Neural cell (in vitro differentiated cells): ENCODE results near the gene VAV3. TPM values are rescaled to one million over a fixed set of nuclear protein-coding genes. Genes with fewer than 3 reads are reported as not detected.

Experiments used
- H2AFZ ChIP-seq: fragments of 200-600, 300-800 bp; sonication (generic), shearing (Covaris generic); 2 replicates; pipeline ENCODE4 v1.6.0; 2014; ENCODE audit warnings: low read depth, mild to moderate bottlenecking, antibody characterized with exemption, low read length, moderate library complexity
- H3F3A ChIP-seq: fragments of 200-600 bp; shearing (Covaris generic); 2 replicates; pipeline ENCODE4 v1.6.1; 2016; ENCODE audit warnings: mild to moderate bottlenecking, moderate library complexity, mixed read lengths, antibody characterized with exemption, low read length; ENCODE audit not compliant: insufficient read depth, poor library complexity, severe bottlenecking
- H3K27ac ChIP-seq: fragments of 200-600, 300-800 bp; sonication (generic), shearing (Covaris generic); 2 replicates; pipeline ENCODE4 v1.5.1; 2014; ENCODE audit warnings: mild to moderate bottlenecking, low read length, moderate library complexity
- H3K27me3 ChIP-seq: fragments of 300-800, 200-600 bp; sonication (generic), shearing (Covaris generic); 2 replicates; pipeline ENCODE4 v1.6.0; 2014; ENCODE audit warnings: mild to moderate bottlenecking, low read depth, low read length, moderate library complexity; ENCODE audit not compliant: insufficient read depth
- H3K36me3 ChIP-seq: fragments of 300-800, 200-600 bp; sonication (generic), shearing (Covaris generic); 2 replicates; pipeline ENCODE4 v1.5.1; 2014; ENCODE audit warnings: mild to moderate bottlenecking, antibody characterized with exemption, low read length, moderate library complexity; ENCODE audit not compliant: insufficient read depth
- H3K4me2 ChIP-seq: fragments of 300-800, 200-600 bp; sonication (generic), shearing (Covaris generic); 2 replicates; pipeline ENCODE4 v1.6.0; 2014; ENCODE audit warnings: mild to moderate bottlenecking, low read length
- H3K4me3 ChIP-seq: fragments of 300-800, 200-600 bp; sonication (generic), shearing (Covaris generic); 2 replicates; pipeline ENCODE4 v1.5.1; 2014; ENCODE audit warnings: mild to moderate bottlenecking, low read length, moderate library complexity
- H3K79me2 ChIP-seq: fragments of 200-600 bp; shearing (Covaris generic); replicated peaks from 2 replicates; pipeline ENCODE4 v1.6.0; 2014; ENCODE audit warnings: mild to moderate bottlenecking, low read length, moderate library complexity; ENCODE audit not compliant: insufficient read depth
- H3K9ac ChIP-seq: fragments of 300-800, 200-600 bp; sonication (generic), shearing (Covaris generic); 2 replicates; pipeline ENCODE4 v1.6.1; 2016; ENCODE audit warnings: mild to moderate bottlenecking, low read length, mixed read lengths
- H3K9me2 ChIP-seq: fragments of 200-600 bp; shearing (Covaris generic); 2 replicates; pipeline ENCODE4 v1.6.1; 2016; ENCODE audit warnings: mild to moderate bottlenecking, low read length, mixed read lengths; ENCODE audit not compliant: insufficient read depth
- H3K9me3 ChIP-seq: fragments of 200-600, 300-800 bp; sonication (generic), shearing (Covaris generic); 2 replicates; pipeline ENCODE4 v1.6.1; 2016; ENCODE audit warnings: mild to moderate bottlenecking, mixed run types, low read length, moderate library complexity, mixed read lengths
- H4K20me1 ChIP-seq: fragments of 200-600 bp; shearing (Covaris generic); 2 replicates; pipeline ENCODE4 v1.6.1; 2016; ENCODE audit warnings: mild to moderate bottlenecking, mixed run types; ENCODE audit not compliant: insufficient read depth
- EP300 ChIP-seq: fragments of 450-650 bp; conservative IDR thresholded peaks from 2 replicates; pipeline ENCODE4 v1.6.1; 2014; ENCODE audit warnings: antibody characterized with exemption, mild to moderate bottlenecking, moderate library complexity; ENCODE audit not compliant: poor library complexity, severe bottlenecking
- EZH2 ChIP-seq: fragments of 200-600, 300-800 bp; shearing (Covaris generic), sonication (generic); IDR thresholded peaks from 2 replicates; pipeline ENCODE4 v1.6.1; 2014; ENCODE audit warnings: antibody characterized with exemption, low read length, borderline replicate concordance, mild to moderate bottlenecking; ENCODE audit not compliant: insufficient read depth, poor library complexity, severe bottlenecking
- MXI1 ChIP-seq: fragments of 450-650 bp; conservative IDR thresholded peaks from 2 replicates; pipeline ENCODE4 v1.6.1; 2014; ENCODE audit warnings: antibody characterized with exemption, mild to moderate bottlenecking; ENCODE audit not compliant: poor library complexity, severe bottlenecking
- POLR2AphosphoS5 ChIP-seq: IDR thresholded peaks from 2 replicates; pipeline ENCODE4 v1.6.1; 2012
- RAD21 ChIP-seq: fragments of 450-650 bp; conservative IDR thresholded peaks from 2 replicates; pipeline ENCODE4 v1.6.1; 2014; ENCODE audit warnings: antibody characterized with exemption, mild to moderate bottlenecking, moderate library complexity
- SMC3 ChIP-seq: fragments of 450-650 bp; conservative IDR thresholded peaks from 2 replicates; pipeline ENCODE4 v1.6.1; 2014; ENCODE audit warnings: antibody characterized with exemption, mild to moderate bottlenecking, moderate library complexity; ENCODE audit not compliant: poor library complexity
- TAF1 ChIP-seq: IDR thresholded peaks from 2 replicates; pipeline ENCODE4 v1.6.1; 2012; ENCODE audit warnings: low read depth
- polyA plus RNA-seq: library from polyadenylated mRNA; depleted of rRNA; stranded (reverse); fragments of >200 nt; gene quantifications from 2 replicates; pipeline ENCODE4 v1.2.3, GENCODE V29; 2014
- TF ChIP-seq, protein P1 (sequence below): IDR thresholded peaks from 2 replicates; pipeline ENCODE4 v1.6.1; 2012; ENCODE audit warnings: borderline replicate concordance
- TF ChIP-seq, protein P2 (sequence below): fragments of 450-650 bp; IDR thresholded peaks from 2 replicates; pipeline ENCODE4 v1.5.1; 2014; ENCODE audit warnings: antibody characterized with exemption, mild to moderate bottlenecking, moderate library complexity; ENCODE audit not compliant: poor library complexity, severe bottlenecking

The VAV3 gene
- polyA plus RNA-seq, 1 donor from 2014 or later = 7.6 TPM

DNA sequence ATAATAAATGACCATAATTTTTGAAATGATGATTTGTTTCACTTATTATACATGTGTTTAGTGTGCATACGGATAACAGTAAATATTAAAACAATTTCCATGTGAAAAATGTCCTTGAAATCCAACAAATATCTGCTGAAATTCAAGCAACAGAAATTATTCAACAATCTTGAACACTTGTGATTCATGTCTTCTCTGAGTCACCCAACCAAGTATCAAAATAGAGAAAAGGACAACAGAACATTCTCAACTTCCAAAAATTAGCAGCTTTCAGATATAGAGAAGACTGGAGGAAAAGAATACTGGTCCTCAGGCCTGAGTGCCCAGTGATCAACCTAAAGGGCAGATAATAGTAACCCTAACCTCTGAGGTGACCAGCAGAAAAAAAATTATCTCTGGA, 90.8 kb downstream of the VAV3 start:
- Histone ChIP-seq H3K4me2 (no peak overlapping the region), H3K9me3 (no peaks in the 10 kb centered on the region), H3K9me2 (no peaks in the 10 kb centered on the region), H3F3A (no peaks in the 10 kb centered on the region), H3K4me3 (no peak overlapping the region), H3K9ac (no peak overlapping the region), H3K27me3 (no peaks in the 10 kb centered on the region), H4K20me1 (no peaks in the 10 kb centered on the region), H3K27ac (no peak overlapping the region), H3K79me2 (no peaks in the 10 kb centered on the region), H2AFZ (no peak overlapping the region), H3K36me3 (no peaks in the 10 kb centered on the region)
- no peak for TF ChIP-seq TAF1
- TF ChIP-seq, protein P1, sequence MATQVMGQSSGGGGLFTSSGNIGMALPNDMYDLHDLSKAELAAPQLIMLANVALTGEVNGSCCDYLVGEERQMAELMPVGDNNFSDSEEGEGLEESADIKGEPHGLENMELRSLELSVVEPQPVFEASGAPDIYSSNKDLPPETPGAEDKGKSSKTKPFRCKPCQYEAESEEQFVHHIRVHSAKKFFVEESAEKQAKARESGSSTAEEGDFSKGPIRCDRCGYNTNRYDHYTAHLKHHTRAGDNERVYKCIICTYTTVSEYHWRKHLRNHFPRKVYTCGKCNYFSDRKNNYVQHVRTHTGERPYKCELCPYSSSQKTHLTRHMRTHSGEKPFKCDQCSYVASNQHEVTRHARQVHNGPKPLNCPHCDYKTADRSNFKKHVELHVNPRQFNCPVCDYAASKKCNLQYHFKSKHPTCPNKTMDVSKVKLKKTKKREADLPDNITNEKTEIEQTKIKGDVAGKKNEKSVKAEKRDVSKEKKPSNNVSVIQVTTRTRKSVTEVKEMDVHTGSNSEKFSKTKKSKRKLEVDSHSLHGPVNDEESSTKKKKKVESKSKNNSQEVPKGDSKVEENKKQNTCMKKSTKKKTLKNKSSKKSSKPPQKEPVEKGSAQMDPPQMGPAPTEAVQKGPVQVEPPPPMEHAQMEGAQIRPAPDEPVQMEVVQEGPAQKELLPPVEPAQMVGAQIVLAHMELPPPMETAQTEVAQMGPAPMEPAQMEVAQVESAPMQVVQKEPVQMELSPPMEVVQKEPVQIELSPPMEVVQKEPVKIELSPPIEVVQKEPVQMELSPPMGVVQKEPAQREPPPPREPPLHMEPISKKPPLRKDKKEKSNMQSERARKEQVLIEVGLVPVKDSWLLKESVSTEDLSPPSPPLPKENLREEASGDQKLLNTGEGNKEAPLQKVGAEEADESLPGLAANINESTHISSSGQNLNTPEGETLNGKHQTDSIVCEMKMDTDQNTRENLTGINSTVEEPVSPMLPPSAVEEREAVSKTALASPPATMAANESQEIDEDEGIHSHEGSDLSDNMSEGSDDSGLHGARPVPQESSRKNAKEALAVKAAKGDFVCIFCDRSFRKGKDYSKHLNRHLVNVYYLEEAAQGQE = no peak

DNA sequence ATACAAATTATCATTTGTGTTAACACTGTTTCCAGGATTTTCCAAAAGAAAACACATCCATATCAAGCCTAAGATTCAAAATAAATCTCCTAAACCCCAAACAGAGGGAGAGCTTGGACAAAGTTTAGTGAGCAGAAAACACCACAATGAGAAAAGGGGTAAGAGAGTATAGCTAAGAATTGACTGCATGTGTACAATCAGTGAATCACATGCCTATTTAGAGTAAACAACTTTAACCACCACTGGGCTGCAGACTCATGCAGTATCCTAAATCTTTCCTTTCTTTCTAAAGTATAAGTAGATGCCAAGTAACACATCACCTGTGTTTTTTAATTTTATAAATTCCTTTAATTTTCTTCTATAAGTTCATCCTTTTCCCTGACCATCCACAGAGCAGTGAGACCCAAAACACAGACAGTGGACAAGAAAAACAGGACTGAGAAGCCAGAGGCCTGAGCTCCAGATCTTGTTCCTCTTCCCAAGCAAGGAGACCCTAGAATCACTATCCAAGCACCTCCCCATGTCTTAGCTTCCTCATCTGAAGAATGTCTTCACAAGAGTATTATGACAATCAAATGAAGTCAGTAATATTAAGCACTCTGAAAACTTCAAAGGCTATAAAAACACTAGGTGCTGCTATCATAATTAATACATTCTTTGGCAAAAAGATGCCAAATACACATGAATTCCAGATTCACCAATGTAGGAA, 93.1 kb downstream of the VAV3 start:
- Histone ChIP-seq H3K9ac (no peak overlapping the region), H2AFZ (no peak overlapping the region), H3K9me2 (no peaks in the 10 kb centered on the region), H3K4me3 (no peak overlapping the region), H3K27ac (no peak overlapping the region), H3F3A (no peaks in the 10 kb centered on the region), H3K27me3 (no peaks in the 10 kb centered on the region), H3K79me2 (no peaks in the 10 kb centered on the region), H3K9me3 (no peaks in the 10 kb centered on the region), H3K4me2 (no peak overlapping the region), H3K36me3 (no peaks in the 10 kb centered on the region), H4K20me1 (no peaks in the 10 kb centered on the region)
- no peak for TF ChIP-seq EZH2
- TF ChIP-seq, protein P1 = no peak
- no peak for TF ChIP-seq EP300
- no peak for TF ChIP-seq MXI1
- TF ChIP-seq, protein P2, sequence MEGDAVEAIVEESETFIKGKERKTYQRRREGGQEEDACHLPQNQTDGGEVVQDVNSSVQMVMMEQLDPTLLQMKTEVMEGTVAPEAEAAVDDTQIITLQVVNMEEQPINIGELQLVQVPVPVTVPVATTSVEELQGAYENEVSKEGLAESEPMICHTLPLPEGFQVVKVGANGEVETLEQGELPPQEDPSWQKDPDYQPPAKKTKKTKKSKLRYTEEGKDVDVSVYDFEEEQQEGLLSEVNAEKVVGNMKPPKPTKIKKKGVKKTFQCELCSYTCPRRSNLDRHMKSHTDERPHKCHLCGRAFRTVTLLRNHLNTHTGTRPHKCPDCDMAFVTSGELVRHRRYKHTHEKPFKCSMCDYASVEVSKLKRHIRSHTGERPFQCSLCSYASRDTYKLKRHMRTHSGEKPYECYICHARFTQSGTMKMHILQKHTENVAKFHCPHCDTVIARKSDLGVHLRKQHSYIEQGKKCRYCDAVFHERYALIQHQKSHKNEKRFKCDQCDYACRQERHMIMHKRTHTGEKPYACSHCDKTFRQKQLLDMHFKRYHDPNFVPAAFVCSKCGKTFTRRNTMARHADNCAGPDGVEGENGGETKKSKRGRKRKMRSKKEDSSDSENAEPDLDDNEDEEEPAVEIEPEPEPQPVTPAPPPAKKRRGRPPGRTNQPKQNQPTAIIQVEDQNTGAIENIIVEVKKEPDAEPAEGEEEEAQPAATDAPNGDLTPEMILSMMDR = no peak
- no peak for TF ChIP-seq SMC3
- no peak for TF ChIP-seq POLR2AphosphoS5
- no peak for TF ChIP-seq RAD21
